Cardiac fibroblast (primary cell): Measurements from ENCODE around the gene FAM120B.
A peak's percentile ranks its signal among the peaks of the same experiment; 100 is the strongest.

ENCODE experiments used
- DNase-seq, 2 donors: peaks; one replicate each; pipeline versions ENCODE4 v3.0.0 to v3.0.0-alpha.2; 2010; ENCODE audit warnings: low read depth in 2 of 2
- H3K4me3 ChIP-seq, 2 donors: replicated peaks in 1 of 2; 1 replicate in 1 of 2; 2 replicates in 1 of 2; pipeline ENCODE4 v1.5.1; 2011; ENCODE audit warnings: low read depth in 2 of 2, low read length in 2 of 2, mild to moderate bottlenecking in 2 of 2, moderate library complexity in 1 of 2
- TF ChIP-seq, protein P1 (sequence below): IDR thresholded peaks from one replicate; pipeline ENCODE4 v1.5.1; 2011; ENCODE audit warnings: low read depth, mild to moderate bottlenecking, low read length, inconsistent platforms

The FAM120B gene

DNA sequence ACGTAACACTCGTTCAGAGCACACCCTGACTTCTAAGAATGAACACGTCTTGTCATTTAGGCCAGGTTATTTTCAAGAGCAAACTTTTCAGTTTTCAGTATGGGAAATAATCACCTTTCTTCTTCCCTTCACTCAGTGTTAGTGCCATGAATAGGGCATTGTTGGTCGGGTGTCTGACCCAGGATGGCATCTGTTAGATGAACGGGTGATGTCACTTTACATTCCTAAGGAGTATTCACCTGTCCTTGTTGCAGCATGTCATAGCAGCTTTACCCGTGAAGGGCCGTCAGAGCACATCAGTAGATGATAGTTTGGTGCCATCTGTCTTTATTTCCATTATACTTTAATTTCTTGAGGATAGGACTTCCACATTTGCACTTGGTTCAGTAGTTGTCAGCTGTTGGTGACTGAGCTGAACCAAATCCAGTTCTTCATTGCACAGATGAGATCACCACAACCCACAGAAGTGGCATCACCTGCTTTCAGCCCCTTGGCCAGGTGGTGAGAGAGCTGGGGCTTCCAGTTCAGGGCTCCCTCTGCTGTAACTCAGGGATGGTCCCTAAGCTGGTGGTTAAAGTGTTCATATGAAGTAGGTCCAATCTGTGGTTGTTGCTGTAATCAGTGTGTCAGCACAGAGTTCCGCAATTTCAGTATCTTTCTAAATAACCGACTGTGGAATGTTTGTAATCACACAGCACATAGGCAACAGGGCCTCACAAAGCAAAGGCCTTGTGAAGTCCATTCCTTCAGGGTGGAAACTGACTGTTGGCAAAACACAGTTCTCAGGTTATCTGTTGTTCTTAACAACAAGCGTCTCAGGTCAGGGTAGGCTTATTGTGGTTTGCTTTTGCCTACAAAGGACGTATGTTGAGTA, 68.2 kb downstream of the FAM120B start:
- no peak overlapping the region for H3K4me3 ChIP-seq
- TF ChIP-seq, protein P1, sequence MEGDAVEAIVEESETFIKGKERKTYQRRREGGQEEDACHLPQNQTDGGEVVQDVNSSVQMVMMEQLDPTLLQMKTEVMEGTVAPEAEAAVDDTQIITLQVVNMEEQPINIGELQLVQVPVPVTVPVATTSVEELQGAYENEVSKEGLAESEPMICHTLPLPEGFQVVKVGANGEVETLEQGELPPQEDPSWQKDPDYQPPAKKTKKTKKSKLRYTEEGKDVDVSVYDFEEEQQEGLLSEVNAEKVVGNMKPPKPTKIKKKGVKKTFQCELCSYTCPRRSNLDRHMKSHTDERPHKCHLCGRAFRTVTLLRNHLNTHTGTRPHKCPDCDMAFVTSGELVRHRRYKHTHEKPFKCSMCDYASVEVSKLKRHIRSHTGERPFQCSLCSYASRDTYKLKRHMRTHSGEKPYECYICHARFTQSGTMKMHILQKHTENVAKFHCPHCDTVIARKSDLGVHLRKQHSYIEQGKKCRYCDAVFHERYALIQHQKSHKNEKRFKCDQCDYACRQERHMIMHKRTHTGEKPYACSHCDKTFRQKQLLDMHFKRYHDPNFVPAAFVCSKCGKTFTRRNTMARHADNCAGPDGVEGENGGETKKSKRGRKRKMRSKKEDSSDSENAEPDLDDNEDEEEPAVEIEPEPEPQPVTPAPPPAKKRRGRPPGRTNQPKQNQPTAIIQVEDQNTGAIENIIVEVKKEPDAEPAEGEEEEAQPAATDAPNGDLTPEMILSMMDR, result no peak
- DNase-seq, result peak; percentile 8 to 57

- no peak overlapping the region for H3K4me3 ChIP-seq
- TF ChIP-seq, protein P1, result no peak
- no peak for DNase-seq
These were observed 69.1 kb downstream of the FAM120B start for GRCh38 chr6:170375661-170376060.

DNA sequence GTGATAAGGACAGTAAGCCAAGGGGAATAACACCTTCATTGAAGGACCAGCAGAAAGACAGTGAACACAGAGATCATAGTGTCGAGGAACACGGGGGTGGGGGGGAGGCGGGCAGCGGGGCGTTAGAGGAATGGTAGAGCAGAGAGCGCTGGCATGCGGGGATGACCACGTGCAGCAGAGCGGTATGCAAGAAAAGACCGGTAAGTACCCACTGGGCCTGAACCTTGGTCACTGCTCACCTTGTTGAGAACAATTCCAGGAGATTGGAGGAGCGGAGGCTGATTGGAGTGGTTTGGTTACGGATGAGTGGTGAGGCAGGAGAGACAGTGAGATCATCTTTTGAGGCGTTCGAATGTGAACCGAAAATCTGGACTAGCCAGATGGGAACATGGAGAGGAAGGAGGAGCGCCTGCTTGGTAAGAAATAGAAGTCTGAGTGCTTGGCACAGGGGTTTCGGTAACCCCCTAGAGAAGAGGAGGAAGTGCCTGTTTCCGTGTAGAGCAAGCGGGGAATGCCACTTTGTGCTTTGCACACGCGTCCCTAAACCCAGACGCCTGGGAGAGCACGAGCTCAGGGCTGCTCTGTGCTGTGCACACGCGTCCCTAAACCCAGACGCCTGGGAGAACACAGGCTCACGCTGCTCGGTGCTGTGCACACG, 70.0 kb downstream of the FAM120B start:
- peak in 1 of 2 donors; percentile 2 for DNase-seq
- no peak overlapping the region for H3K4me3 ChIP-seq
- TF ChIP-seq, protein P1, result no peak

DNA sequence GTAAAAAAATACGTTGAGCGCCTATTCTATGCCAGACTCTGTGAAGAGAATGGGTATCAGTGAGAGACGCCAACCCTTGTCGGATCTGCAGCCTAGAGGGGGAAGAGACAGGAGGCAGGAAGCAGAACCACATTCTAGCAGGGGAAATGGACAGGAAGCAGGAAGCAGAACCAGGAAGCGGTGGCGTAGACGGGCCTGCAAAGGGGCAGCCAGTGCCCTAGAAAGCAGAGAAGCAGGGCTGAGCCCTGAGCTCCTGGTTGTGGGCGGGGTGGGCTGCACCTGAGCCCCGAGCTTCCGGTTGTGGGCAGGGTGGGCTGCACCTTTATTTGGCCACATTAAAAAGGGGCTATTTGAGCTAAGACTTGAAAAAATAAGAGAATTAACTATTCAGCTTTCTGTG, 71.9 kb downstream of the FAM120B start:
- no peak for DNase-seq
- TF ChIP-seq, protein P1, result no peak
- H3K4me3 ChIP-seq, result no peak overlapping the region

DNA sequence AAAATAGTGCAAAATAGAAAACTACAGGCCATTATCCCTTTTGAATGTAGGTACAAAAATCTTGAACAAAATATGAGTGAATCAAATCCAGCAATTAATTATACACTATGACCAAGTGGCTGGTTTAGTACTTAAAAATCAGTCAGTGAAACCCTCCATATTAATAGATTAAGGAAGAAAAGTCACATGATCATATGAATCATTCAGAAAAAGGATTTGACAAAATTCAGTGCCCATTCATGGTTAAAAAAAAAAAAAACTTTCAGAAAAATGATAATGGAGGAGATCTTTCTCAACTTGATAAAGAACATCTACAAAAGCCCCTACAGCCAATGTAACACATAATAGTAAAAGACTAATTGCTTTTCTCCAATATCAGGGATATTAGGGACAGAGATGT, 75.0 kb downstream of the FAM120B start:
- TF ChIP-seq, protein P1, result no peak
- no peak for DNase-seq

GRCh38 chr6:170383466-170384035, 77.0 kb downstream of the FAM120B start:
- TF ChIP-seq, protein P1, result no peak
- DNase-seq, result no peak
- H3K4me3 ChIP-seq, result no peak overlapping the region

More for the DNA sequence above, 75.0 kb downstream of the FAM120B start:
- no peak overlapping the region for H3K4me3 ChIP-seq
